Measurements from ENCODE around the gene MRGPRX1.
"Not testable (repeated sequence)": the region's sequence is repeated elsewhere in the genome, so short reads cannot be mapped to it uniquely, and the experiment has no call there.

The MRGPRX1 gene

DNA sequence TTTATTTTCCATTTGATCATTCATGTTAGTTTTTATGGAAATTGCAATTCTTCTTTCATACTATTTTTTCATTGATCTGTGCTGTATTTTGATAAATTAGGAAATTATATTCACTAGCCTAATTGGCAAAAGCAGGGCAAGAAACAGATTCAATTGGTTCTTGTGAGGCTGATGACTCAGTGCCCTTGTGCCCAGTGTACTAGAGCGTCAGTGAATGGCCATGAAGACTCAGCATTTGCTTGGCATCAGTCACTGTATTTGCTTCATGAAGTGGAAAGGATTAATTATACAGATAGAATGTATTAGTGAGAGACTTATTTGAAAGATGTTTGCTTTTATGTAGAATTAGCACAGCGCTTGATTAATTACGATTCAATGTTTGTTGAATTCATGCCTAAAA lies 31.8 kb downstream of the MRGPRX1 start:
- no peak for TF ChIP-seq CTCF (IDR thresholded peaks at IDR 0.05; ENCODE audit: extremely low read depth, missing control alignments)
- no peak for DNase-seq (ENCODE audit: low spot score)

DNA sequence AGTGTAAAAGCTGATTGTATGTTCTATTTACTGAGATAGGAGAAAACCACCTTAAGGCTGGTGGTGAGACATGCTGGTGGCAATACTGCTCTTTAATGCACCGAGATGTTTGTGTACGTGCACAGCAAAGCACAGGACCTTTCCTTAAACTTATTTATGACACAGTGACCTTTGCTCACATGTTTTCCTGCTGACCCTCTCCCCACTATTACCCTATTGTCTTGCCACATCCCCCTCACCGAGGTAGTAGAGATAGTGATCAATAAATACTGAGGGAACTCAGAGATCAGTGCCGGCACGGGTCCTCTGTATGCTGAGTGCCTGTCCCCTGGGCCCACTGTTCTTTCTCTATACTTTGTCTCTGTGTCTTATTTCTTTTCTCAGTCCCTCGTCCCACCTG lies 38.6 kb downstream of the MRGPRX1 start:
- not testable (repeated sequence) for DNase-seq (ENCODE audit: low spot score)

GRCh38 chr11:18900151-18900611 lies 39.0 kb downstream of the MRGPRX1 start:
- not testable (repeated sequence) for DNase-seq (ENCODE audit: low spot score)

DNA sequence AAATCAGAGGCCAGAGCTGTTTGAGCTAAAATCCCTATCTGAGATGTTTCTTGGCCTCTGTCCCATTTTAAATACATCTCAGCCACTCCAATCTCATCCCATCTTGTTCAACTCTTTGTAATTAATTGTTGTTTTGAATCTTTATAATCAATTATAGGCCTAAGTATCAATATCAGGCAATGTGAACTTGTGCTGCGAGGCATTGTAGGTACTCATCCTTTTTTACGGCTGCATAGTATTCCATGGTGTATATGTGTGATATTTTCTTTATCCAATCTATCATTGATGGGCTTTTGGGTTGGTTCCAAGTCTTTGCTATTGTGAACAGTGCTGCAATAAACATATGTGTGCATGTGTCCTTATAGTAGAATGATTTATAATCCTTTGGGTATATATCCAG lies 47.5 kb downstream of the MRGPRX1 start:
- DNase-seq (ENCODE audit: low spot score) = not testable (repeated sequence)

DNA sequence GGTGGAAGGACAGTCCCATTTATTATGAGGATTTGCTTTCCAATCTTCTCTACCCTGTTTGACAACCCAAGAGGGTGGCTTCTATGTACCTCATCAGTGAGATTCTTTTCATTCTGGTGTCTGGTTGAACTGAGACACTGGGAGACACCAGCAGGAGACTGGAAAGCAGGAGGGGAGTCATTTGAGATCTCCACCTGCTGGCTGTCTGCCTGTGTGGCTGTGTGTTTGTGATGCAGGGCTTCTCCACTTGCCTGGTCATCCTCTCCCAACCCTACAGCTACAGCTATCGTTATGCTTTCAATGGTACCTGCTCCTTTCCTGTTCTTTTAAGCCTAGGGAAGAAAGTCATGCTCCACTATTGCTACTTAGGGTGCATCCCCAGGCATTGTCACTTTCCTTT lies 48.6 kb downstream of the MRGPRX1 start:
- TF ChIP-seq CTCF (IDR thresholded peaks at IDR 0.05; ENCODE audit: extremely low read depth, missing control alignments) = no peak
- no peak for DNase-seq (ENCODE audit: low spot score)

Data from GM20000 (cell line).